GM18520 (cell line): ENCODE results near the gene SLC25A21.
"Not testable (repeated sequence)": the region's sequence is repeated elsewhere in the genome, so short reads cannot be mapped to it uniquely, and the experiment has no call there.

Source experiments
- ATAC-seq: cut with Tn5 transposase; IDR thresholded peaks from one replicate; pipeline ENCODE4 v1.9.1; 2021; ENCODE audit not compliant: unreplicated experiment

The SLC25A21 gene

GRCh38 chr14:37091651-37092050, 80.8 kb downstream of the SLC25A21 start:
- no peak for ATAC-seq

GRCh38 chr14:37090026-37090425, 82.4 kb downstream of the SLC25A21 start:
- no peak for ATAC-seq

- no peak for ATAC-seq
Observed at GRCh38 chr14:37089410-37089809, 83.0 kb downstream of the SLC25A21 start.

GRCh38 chr14:37088356-37089215, 83.8 kb downstream of the SLC25A21 start:
- no peak for ATAC-seq

GRCh38 chr14:37087520-37087919, 84.9 kb downstream of the SLC25A21 start:
- ATAC-seq = no peak

- no peak for ATAC-seq
Observed at GRCh38 chr14:37083599-37083998, 88.8 kb downstream of the SLC25A21 start.

- no peak for ATAC-seq
Observed at GRCh38 chr14:37082449-37082848, 90.0 kb downstream of the SLC25A21 start.

GRCh38 chr14:37081856-37082255, 90.5 kb downstream of the SLC25A21 start:
- ATAC-seq = no peak

GRCh38 chr14:37081218-37081617, 91.2 kb downstream of the SLC25A21 start:
- no peak for ATAC-seq

GRCh38 chr14:37078131-37078530, 94.3 kb downstream of the SLC25A21 start:
- ATAC-seq = no peak

GRCh38 chr14:37074320-37074719, 98.1 kb downstream of the SLC25A21 start:
- not testable (repeated sequence) for ATAC-seq

GRCh38 chr14:37063467-37064240, 108.8 kb downstream of the SLC25A21 start:
- no peak for ATAC-seq

- ATAC-seq = no peak
Observed at GRCh38 chr14:37062191-37062803, 110.1 kb downstream of the SLC25A21 start.

- no peak for ATAC-seq
Observed at GRCh38 chr14:37061697-37062096, 110.7 kb downstream of the SLC25A21 start.

- ATAC-seq = no peak
Observed at GRCh38 chr14:37060496-37061260, 111.7 kb downstream of the SLC25A21 start.

- no peak for ATAC-seq
Observed at GRCh38 chr14:37057776-37058175, 114.6 kb downstream of the SLC25A21 start.

GRCh38 chr14:37056473-37056872, 115.9 kb downstream of the SLC25A21 start:
- ATAC-seq = no peak

- ATAC-seq = no peak
Observed at GRCh38 chr14:37054869-37055268, 117.5 kb downstream of the SLC25A21 start.

GRCh38 chr14:37054144-37054543, 118.3 kb downstream of the SLC25A21 start:
- ATAC-seq = no peak

GRCh38 chr14:37051680-37052079, 120.7 kb downstream of the SLC25A21 start:
- no peak for ATAC-seq

GRCh38 chr14:37051153-37051552, 121.3 kb downstream of the SLC25A21 start:
- no peak for ATAC-seq
